HG03025 (cell line): ENCODE data around the gene ANTXRL.
"Not testable (repeated sequence)": the region's sequence is repeated elsewhere in the genome, so short reads cannot be mapped to it uniquely, and the experiment has no call there.

Experiments
- ATAC-seq: cut with Tn5 transposase; IDR thresholded peaks from one replicate; pipeline ENCODE4 v1.9.1; 2021; ENCODE audit warnings: mild to moderate bottlenecking, moderate library complexity; ENCODE audit not compliant: unreplicated experiment, low FRiP score

Gene ANTXRL

GRCh38 chr10:46305079-46305818 lies 18.5 kb downstream of the ANTXRL start:
- no peak for ATAC-seq

DNA sequence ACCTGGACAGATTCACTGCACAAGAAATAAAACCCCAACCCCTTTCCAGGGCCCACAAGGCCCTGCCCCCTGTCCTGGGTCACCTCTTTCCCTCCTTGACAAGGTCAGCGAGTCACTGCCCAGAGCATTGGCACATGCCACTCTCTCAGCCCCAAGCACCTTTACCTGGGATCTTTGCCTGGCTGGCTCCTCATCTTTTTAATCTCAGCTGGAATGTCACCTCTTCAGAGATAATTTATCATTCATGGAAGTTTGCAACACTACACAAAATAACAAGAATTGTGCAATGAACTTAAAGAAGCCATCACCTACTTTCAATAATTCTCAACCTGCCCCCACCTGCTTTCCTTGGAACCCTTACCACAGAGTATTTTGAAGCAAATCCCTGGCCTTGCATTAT lies 19.2 kb downstream of the ANTXRL start:
- no peak for ATAC-seq

GRCh38 chr10:46306516-46307184 lies 19.9 kb downstream of the ANTXRL start:
- ATAC-seq: no peak

GRCh38 chr10:46307281-46308112 lies 20.7 kb downstream of the ANTXRL start:
- no peak for ATAC-seq

- ATAC-seq: no peak
These were observed 21.3 kb downstream of the ANTXRL start for GRCh38 chr10:46308113-46308415.

DNA sequence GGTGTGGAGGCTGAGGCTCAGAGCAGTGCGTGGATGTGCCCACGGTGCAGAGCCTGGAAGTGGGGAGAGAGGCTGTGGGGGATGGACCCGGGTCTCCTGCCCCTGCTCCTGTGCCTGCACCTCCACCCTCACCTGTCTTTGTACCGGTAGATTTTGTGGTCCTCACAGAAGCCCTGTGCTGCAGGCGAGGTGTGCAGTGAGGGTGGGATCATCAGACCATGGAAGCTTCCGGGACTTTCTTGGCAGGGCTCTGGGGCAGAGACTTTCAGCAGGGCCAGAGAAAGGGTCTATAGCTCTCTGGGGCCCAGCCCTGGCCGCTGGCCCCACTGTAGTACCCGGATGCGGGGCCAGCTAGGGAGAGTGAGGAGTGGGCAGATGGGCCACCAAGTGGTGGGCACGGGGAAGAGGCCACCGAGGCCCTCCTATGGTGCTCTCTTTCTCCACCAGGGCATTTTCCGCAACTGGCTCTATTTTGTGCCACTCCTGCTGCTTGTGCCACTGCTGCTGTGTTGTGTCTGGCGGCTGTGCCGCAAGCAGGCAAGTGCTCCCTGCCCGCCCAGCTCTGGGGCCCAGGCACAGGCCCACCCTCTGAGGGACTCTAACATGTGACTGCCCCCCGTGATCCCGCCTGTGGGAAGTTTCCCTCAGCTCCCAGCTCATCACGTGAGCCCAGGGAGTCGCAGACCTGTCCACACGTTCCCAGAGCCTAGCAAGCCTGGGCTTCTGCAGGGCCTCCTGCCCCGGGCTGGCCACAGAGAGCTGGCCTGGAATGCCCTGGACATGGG lies 22.1 kb downstream of the ANTXRL start:
- no peak for ATAC-seq

- ATAC-seq: no peak
These were observed 22.8 kb downstream of the ANTXRL start for GRCh38 chr10:46309511-46310142.

GRCh38 chr10:46310143-46310514 lies 23.3 kb downstream of the ANTXRL start:
- ATAC-seq: no peak

DNA sequence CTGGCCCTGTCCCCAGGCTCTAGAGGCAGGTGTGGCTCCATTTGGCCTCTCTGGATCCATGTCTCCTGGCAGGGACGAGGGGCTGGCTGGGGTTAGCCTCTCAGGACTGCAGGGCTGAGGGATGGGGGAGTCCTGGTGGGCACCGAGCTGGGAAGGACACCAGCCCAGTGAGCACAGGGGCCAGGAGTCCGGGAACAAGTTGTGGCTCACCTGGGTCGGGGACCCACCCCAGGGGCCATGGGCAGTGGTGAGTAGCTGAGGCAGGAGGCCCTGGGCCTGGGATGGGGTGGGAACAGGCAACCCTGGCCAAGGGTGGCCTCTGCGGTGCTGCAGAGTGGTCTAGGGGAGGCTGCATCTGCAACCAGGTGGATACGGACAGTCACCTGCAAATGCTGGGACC lies 24.1 kb downstream of the ANTXRL start:
- no peak for ATAC-seq

GRCh38 chr10:46311501-46311951 lies 24.7 kb downstream of the ANTXRL start:
- no peak for ATAC-seq

DNA sequence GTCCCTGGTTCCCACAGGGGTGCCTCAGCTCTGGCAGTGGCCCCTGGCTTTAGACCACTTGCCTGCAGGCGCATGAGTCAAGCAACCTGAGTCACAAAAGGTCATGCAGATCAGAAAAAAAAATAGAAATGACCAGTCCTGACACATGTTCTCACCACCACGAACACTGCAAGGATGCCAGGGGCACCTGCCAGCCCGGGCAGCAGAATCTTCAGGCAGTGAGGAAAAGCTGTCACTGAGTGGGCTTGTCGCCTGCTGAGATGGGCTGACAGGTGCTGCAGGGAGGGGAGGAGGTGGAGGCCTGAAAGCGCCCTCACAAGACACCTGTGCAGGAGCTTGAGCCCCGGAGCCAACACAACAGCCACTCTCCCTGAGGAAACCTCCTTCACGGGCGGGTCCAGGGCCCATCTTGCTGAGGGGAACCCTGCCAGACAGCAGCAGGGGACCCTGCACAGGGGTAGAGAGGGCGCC lies 25.2 kb downstream of the ANTXRL start:
- not testable (repeated sequence) for ATAC-seq

DNA sequence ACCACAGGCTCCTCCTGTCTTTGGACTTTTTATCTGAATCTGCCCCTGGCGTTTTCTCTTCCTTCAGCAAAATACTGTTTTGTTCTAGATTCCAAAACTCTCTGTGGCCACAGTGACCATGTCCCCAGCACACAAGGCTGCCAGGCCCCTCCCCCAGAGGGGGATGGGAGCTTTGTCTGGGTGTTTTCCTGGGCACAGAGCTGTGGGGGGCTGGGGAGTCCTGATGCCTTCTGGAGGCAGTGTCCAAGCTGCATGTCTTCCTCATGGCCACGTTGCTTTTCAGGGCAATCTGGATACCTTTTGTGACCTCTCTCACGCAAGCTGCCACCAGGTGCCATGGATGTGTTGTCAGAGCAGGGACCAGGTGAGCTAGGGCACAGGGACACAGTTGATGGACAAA lies 26.2 kb downstream of the ANTXRL start:
- no peak for ATAC-seq

- ATAC-seq: no peak
These were observed 27.3 kb downstream of the ANTXRL start for GRCh38 chr10:46314071-46314470.

DNA sequence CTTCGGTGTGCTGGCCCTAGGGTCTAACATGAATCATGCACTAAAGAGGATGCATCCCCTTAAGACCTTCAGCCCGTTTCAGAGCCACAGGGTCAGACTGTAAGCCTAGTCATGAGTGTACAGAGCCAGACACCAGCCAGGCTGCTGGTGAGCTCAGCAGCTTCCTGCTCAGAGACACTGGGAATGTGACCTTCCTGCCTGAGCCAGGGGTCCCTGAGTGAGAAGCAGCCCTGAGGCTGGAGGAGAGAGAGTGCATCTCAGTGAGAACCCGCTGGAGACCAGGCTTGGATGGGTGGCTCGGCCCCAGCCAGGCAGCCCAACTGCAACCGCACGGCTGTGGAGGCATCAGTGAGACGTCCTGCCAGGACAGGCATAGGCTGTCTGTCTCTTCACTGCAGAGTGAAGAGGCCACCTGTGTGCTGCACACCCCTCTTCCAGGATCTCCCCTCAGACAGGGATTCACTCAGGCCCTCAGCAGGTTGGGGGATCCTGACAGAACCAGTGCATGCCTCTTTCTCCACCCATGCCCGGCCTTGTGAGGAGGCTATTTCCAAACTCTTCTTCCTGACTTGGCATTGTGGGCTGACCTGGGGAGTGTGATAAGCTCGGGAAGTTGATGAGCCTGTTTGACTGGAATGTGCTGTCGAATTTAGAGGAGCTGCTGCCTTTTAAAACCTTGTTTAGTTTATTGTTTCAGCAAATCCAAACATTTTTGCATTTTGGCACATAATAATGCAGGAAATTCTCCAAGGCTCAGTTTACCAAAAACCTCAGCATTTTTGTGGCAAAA lies 28.5 kb downstream of the ANTXRL start:
- not testable (repeated sequence) for ATAC-seq

GRCh38 chr10:46317370-46317769 lies 30.6 kb downstream of the ANTXRL start:
- no peak for ATAC-seq

DNA sequence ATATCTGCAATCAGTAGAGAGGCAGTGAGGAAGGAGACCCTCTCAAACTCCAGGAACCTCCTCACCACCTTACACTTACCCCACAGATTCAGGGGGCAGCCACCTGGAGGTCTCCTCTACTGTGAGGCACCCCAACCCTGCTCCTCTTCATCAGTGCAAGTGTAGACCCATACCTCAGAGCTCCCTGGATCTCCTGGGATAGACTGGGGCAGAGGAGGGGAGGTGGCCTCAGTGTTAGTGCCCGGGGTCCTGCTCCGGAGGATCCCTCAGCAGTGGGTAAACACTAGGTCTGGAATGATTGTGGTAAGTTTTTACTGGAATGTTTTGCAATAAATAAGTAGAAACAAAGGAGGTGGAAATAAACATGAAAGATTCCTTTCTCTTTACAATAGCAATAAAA lies 31.1 kb downstream of the ANTXRL start:
- ATAC-seq: no peak

GRCh38 chr10:46318799-46319198 lies 32.0 kb downstream of the ANTXRL start:
- no peak for ATAC-seq

DNA sequence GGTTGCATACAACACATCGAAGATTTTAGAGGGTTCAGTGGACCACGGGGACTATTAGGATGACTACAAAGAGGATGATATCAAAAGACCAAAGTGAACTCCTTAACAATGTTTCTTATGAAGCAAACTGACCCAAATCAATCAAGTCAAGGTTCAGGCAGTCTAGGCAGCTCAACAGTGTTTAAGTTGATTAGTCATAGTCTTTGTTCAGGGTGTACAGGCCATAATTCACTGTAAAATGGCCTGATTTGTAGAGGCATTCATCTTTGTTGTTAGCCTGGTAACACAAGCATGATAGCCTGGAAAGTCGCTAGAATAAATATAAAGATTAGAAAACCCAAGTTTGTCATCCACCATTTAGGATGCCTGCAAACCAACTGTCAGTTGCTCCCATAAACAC lies 32.6 kb downstream of the ANTXRL start:
- no peak for ATAC-seq

DNA sequence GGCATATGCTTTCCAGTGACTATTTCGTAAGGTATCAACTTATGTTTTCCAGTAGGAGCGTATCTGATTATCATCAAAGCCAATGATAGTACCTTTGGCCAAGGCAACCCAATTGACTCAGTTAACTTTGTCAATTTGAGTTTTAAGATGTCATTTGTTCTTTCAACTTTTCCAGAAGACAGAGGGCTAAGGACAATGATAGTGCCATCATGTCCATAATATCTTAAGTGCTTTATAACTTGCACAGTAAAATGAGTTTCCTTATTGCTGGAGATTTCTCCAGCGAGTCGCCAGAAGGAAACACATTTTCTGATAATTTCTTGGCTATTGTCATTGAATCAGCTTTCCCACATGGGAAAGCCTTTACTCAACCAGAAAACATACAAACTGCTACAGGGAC lies 35.0 kb downstream of the ANTXRL start:
- ATAC-seq: no peak
